CD4-positive, alpha-beta memory T cell (primary cell): ENCODE data around the gene ENDOV. TPM values are rescaled to one million over a fixed set of nuclear protein-coding genes. Genes with fewer than 3 reads are reported as not detected.
"Not testable (repeated sequence)": the region's sequence is repeated elsewhere in the genome, so short reads cannot be mapped to it uniquely, and the experiment has no call there.

Experiments
- CTCF ChIA-PET: fragments of 350-600 bp; sonication (Branson Sonifier 250); formaldehyde crosslinking; loops from one replicate; lab custom pipeline; 2021; ENCODE audit warnings: inconsistent platforms; ENCODE audit not compliant: partially characterized antibody; lab: Charles Lee
- POLR2A ChIA-PET: fragments of 350-600 bp; sonication (Branson Sonifier 250); formaldehyde crosslinking; loops from one replicate; lab custom pipeline; 2021; ENCODE audit not compliant: partially characterized antibody; lab: Charles Lee
- DNase-seq, 5 donors: peaks; one replicate each; pipeline versions ENCODE4 v3.0.0 to v3.0.0-alpha.2; 2020 to 2022; ENCODE audit warnings: mixed read lengths in 1 of 5
- H3K27ac ChIP-seq: one replicate; pipeline ENCODE4 v1.7.0; 2013; ENCODE audit warnings: low read depth, low read length
- H3K27me3 ChIP-seq: 2 replicates; pipeline ENCODE4 v1.7.0; 2013; ENCODE audit warnings: mild to moderate bottlenecking, low read length, moderate library complexity; ENCODE audit not compliant: insufficient read depth
- H3K36me3 ChIP-seq: 2 replicates; pipeline ENCODE4 v1.7.0; 2013; ENCODE audit warnings: mild to moderate bottlenecking, low read length, moderate library complexity; ENCODE audit not compliant: insufficient read depth
- H3K4me1 ChIP-seq: 2 replicates; pipeline ENCODE4 v1.7.0; 2013; ENCODE audit warnings: mild to moderate bottlenecking, low read length, moderate library complexity; ENCODE audit not compliant: insufficient read depth
- H3K4me3 ChIP-seq, 2 donors: one replicate each; pipeline ENCODE4 v1.7.0; 2013; ENCODE audit warnings: low read length in 2 of 2, mild to moderate bottlenecking in 1 of 2
- H3K9me3 ChIP-seq, 2 donors: one replicate each; pipeline ENCODE4 v1.7.0; 2013; ENCODE audit warnings: low read length in 2 of 2, control low read depth in 1 of 2; ENCODE audit not compliant: control insufficient read depth in 1 of 2
- H3K27ac Mint-ChIP-seq, 7 donors: one replicate each; pipeline ENCODE4 v1.8.0; 2020 to 2021; ENCODE audit warnings: mixed read lengths in 7 of 7, mild to moderate bottlenecking in 6 of 7, inconsistent platforms in 3 of 7, moderate library complexity in 3 of 7
- H3K27me3 Mint-ChIP-seq, 2 donors: one replicate each; pipeline ENCODE4 v1.8.0; 2020 to 2021; ENCODE audit warnings: mixed read lengths in 2 of 2
- H3K36me3 Mint-ChIP-seq, 2 donors: one replicate each; pipeline ENCODE4 v1.8.0; 2020 to 2021; ENCODE audit warnings: mixed read lengths in 2 of 2, inconsistent platforms in 1 of 2, mild to moderate bottlenecking in 1 of 2
- H3K4me1 Mint-ChIP-seq, 4 donors: one replicate each; pipeline ENCODE4 v1.8.0; 2020 to 2021; ENCODE audit warnings: mixed read lengths in 4 of 4, mild to moderate bottlenecking in 1 of 4
- H3K4me3 Mint-ChIP-seq, 8 donors: one replicate each; pipeline ENCODE4 v1.8.0; 2020 to 2021; ENCODE audit warnings: mixed read lengths in 8 of 8, mild to moderate bottlenecking in 7 of 8, moderate library complexity in 6 of 8, inconsistent platforms in 3 of 8
- H3K9me3 Mint-ChIP-seq, 8 donors: one replicate each; pipeline ENCODE4 v1.8.0; 2020 to 2021; ENCODE audit warnings: mixed read lengths in 8 of 8, mild to moderate bottlenecking in 5 of 8, inconsistent platforms in 3 of 8, moderate library complexity in 1 of 8
- intact Hi-C: fragments of 100-400 bp; cut with micrococcal nuclease; formaldehyde crosslinking; loops from one replicate; pipeline ENCODE4 v1.15.1; 2023
- polyA plus RNA-seq, 2 donors: library from polyadenylated mRNA; unstranded; fragments of 300-500 nt; fragmentation: Illumina TruSeq; gene quantifications; one replicate each; pipeline ENCODE4 v1.2.3, GENCODE V29; 2021
- total RNA-seq, 2 experiments: library from RNA; stranded (reverse); gene quantifications; one replicate each; pipeline ENCODE4 v1.2.3, GENCODE V29; 2021

The ENDOV gene
- total and polyA plus RNA-seq, 4 experiments from 2014 or later, result 10.1 to 25.5 (median 17.8) TPM

- Histone ChIP-seq H3K4me3 (no peak overlapping the region), H3K4me1 (no peaks in the 10 kb centered on the region), H3K9me3 (no peaks in the 10 kb centered on the region), H3K27ac (no peak overlapping the region), H3K36me3 (no peaks in the 10 kb centered on the region), H3K27me3 (no peaks in the 10 kb centered on the region)
- Mint-ChIP-seq H3K27ac (no peak overlapping the region), H3K27me3 (peaks cover 4 to 9% of the 10 kb centered on the region in 2 donors), H3K4me1 (no peaks in the 10 kb centered on the region), H3K36me3 (no peaks in the 10 kb centered on the region), H3K4me3 (no peak overlapping the region), H3K9me3 (no peaks in the 10 kb centered on the region)
- ChIA-PET POLR2A (no interaction called here), CTCF (no interaction called here)
- DNase-seq, result no peak
- intact Hi-C loops, result no loop called here
Observed at GRCh38 chr17:80406146-80406545, 8.8 kb upstream of the ENDOV start.

GRCh38 chr17:80407917-80408316 lies 7.0 kb upstream of the ENDOV start:
- H3K4me1 ChIP-seq, CTCF ChIA-PET, H3K27ac ChIP-seq, H3K9me3 Mint-ChIP-seq, H3K4me3 Mint-ChIP-seq, H3K36me3 ChIP-seq, H3K27me3 ChIP-seq, H3K9me3 ChIP-seq, POLR2A ChIA-PET, H3K4me3 ChIP-seq, DNase-seq, H3K4me1 Mint-ChIP-seq, intact Hi-C loops, H3K36me3 Mint-ChIP-seq, H3K27me3 Mint-ChIP-seq, H3K27ac Mint-ChIP-seq: not testable (repeated sequence)

GRCh38 chr17:80408872-80409271 lies 6.1 kb upstream of the ENDOV start:
- H3K27ac ChIP-seq, result no peak overlapping the region
- H3K4me3 ChIP-seq, result no peak overlapping the region
- H3K9me3 Mint-ChIP-seq, result no peaks in the 10 kb centered on the region
- DNase-seq, result no peak
- intact Hi-C loops, result no loop called here
- H3K27ac Mint-ChIP-seq, result no peak overlapping the region
- H3K36me3 ChIP-seq, result no peaks in the 10 kb centered on the region
- H3K27me3 ChIP-seq, result peaks cover 4% of the 10 kb centered on the region
- peaks cover 0 to 4% (median 0%) of the 10 kb centered on the region in 4 donors for H3K4me1 Mint-ChIP-seq
- H3K4me3 Mint-ChIP-seq, result no peak overlapping the region
- H3K9me3 ChIP-seq, result no peaks in the 10 kb centered on the region
- peaks cover 2% of the 10 kb centered on the region for H3K4me1 ChIP-seq
- POLR2A ChIA-PET, result no interaction called here
- peaks cover 13% of the 10 kb centered on the region in 2 donors for H3K27me3 Mint-ChIP-seq
- no peaks in the 10 kb centered on the region for H3K36me3 Mint-ChIP-seq
- CTCF ChIA-PET, result no interaction called here

- POLR2A ChIA-PET, result no interaction called here
- intact Hi-C loops, result no loop called here
Observed at GRCh38 chr17:80409626-80410025, 5.3 kb upstream of the ENDOV start.

GRCh38 chr17:80410441-80411087 lies 4.4 kb upstream of the ENDOV start:
- H3K9me3 Mint-ChIP-seq, intact Hi-C loops, H3K27ac ChIP-seq, H3K27me3 ChIP-seq, H3K36me3 ChIP-seq, H3K9me3 ChIP-seq, H3K27ac Mint-ChIP-seq, H3K4me3 Mint-ChIP-seq, POLR2A ChIA-PET, DNase-seq, H3K36me3 Mint-ChIP-seq, H3K4me3 ChIP-seq, CTCF ChIA-PET: not testable (repeated sequence)
- Mint-ChIP-seq H3K4me1 (peaks cover 4 to 21% (median 8%) of the 10 kb centered on the region in 4 donors), H3K27me3 (peaks cover 18 to 19% of the 10 kb centered on the region in 2 donors)
- H3K4me1 ChIP-seq, result peaks cover 12% of the 10 kb centered on the region

More at GRCh38 chr17:80409626-80410025, 5.3 kb upstream of the ENDOV start:
- Mint-ChIP-seq H3K4me1 (peaks cover 4 to 12% (median 7%) of the 10 kb centered on the region in 4 donors), H3K36me3 (no peaks in the 10 kb centered on the region), H3K9me3 (peaks cover 0 to 3% (median 0%) of the 10 kb centered on the region in 8 donors), H3K4me3 (no peak overlapping the region), H3K27me3 (peaks cover 18 to 19% of the 10 kb centered on the region in 2 donors), H3K27ac (no peak overlapping the region)
- Histone ChIP-seq H3K27me3 (peaks cover 7% of the 10 kb centered on the region), H3K4me3 (no peak overlapping the region), H3K9me3 (no peaks in the 10 kb centered on the region), H3K36me3 (no peaks in the 10 kb centered on the region), H3K27ac (no peak overlapping the region), H3K4me1 (peaks cover 9% of the 10 kb centered on the region)
- DNase-seq, result no peak
- CTCF ChIA-PET, result no interaction called here

GRCh38 chr17:80413771-80414507 lies 1.0 kb upstream of the ENDOV start:
- peaks cover 16 to 18% of the 10 kb centered on the region in 2 donors for H3K27me3 Mint-ChIP-seq
- peak overlapping the region in 1 of 2 donors; percentile 97 for H3K4me3 ChIP-seq
- intact Hi-C loops, result no loop called here
- H3K27me3 ChIP-seq, result peaks cover 7% of the 10 kb centered on the region
- H3K4me1 ChIP-seq, result peaks cover 26% of the 10 kb centered on the region
- H3K27ac ChIP-seq, result peak overlapping the region; percentile 73
- peak in 1 of 5 donors; percentile 14 for DNase-seq
- peak overlapping the region; percentile 90 to 96 (median 94) for H3K27ac Mint-ChIP-seq
- H3K36me3 ChIP-seq, result no peaks in the 10 kb centered on the region
- H3K4me3 Mint-ChIP-seq, result peak overlapping the region; percentile 82 to 90 (median 86)
- peaks cover 13 to 44% (median 25%) of the 10 kb centered on the region in 4 donors for H3K4me1 Mint-ChIP-seq
- no peaks in the 10 kb centered on the region for H3K9me3 ChIP-seq
- H3K36me3 Mint-ChIP-seq, result peaks cover 6 to 10% of the 10 kb centered on the region in 2 donors
- ChIA-PET POLR2A (interaction anchor here (0.6 to 2.9 kb wide), 3 partner anchors 11 to 41 kb away, joined by 3 to 22 read pairs (median 5); no protein-coding TSS in a partner anchor), CTCF (interaction anchor here (1.2 kb wide), 1 partner anchor 11 kb away, joined by 3 read pairs; no protein-coding TSS in a partner anchor)
- H3K9me3 Mint-ChIP-seq, result peaks cover 0 to 3% (median 0%) of the 10 kb centered on the region in 8 donors

- Mint-ChIP-seq H3K27me3 (peaks cover 11 to 14% of the 10 kb centered on the region in 2 donors), H3K4me1 (peaks cover 13 to 47% (median 25%) of the 10 kb centered on the region in 4 donors), H3K27ac (peak overlapping the region; percentile 90 to 96 (median 94)), H3K4me3 (peak overlapping the region; percentile 82 to 90 (median 86)), H3K9me3 (peaks cover 0 to 3% (median 0%) of the 10 kb centered on the region in 8 donors), H3K36me3 (peaks cover 6 to 10% of the 10 kb centered on the region in 2 donors)
- CTCF ChIA-PET, result interaction anchor here (1.2 kb wide), 1 partner anchor 10 kb away, joined by 3 read pairs; no protein-coding TSS in a partner anchor
- POLR2A ChIA-PET, result interaction anchor here (1.5 to 2.9 kb wide), 3 partner anchors 13 to 313 kb away, joined by 3 to 22 read pairs (median 5); partner anchors contain the start of gene GAA
- Histone ChIP-seq H3K4me3 (peak overlapping the region; percentile 81 to 97), H3K9me3 (no peaks in the 10 kb centered on the region), H3K4me1 (peaks cover 26% of the 10 kb centered on the region), H3K27ac (peak overlapping the region; percentile 73), H3K27me3 (peaks cover 7% of the 10 kb centered on the region), H3K36me3 (no peaks in the 10 kb centered on the region)
- DNase-seq, result no peak
- intact Hi-C loops, result no loop called here
Observed at GRCh38 chr17:80414508-80414802, 512 bp upstream of the ENDOV start.
